B cell (primary cell): ENCODE data around the gene SLC35A2.

Experiments used
- EZH2 ChIP-seq: IDR thresholded peaks from 2 replicates; pipeline ENCODE4 v1.6.1; 2012; ENCODE audit warnings: borderline replicate concordance, low read depth, mild to moderate bottlenecking, moderate library complexity, low read length; ENCODE audit not compliant: insufficient read depth, poor library complexity, severe bottlenecking
- TF ChIP-seq, protein P1 (sequence below): fragments of 200-600 bp; IDR thresholded peaks from one replicate; pipeline ENCODE4 v1.8.0; 2022; ENCODE audit warnings: antibody characterized with exemption, mild to moderate bottlenecking

- no peak for TF ChIP-seq EZH2
- TF ChIP-seq, protein P1, sequence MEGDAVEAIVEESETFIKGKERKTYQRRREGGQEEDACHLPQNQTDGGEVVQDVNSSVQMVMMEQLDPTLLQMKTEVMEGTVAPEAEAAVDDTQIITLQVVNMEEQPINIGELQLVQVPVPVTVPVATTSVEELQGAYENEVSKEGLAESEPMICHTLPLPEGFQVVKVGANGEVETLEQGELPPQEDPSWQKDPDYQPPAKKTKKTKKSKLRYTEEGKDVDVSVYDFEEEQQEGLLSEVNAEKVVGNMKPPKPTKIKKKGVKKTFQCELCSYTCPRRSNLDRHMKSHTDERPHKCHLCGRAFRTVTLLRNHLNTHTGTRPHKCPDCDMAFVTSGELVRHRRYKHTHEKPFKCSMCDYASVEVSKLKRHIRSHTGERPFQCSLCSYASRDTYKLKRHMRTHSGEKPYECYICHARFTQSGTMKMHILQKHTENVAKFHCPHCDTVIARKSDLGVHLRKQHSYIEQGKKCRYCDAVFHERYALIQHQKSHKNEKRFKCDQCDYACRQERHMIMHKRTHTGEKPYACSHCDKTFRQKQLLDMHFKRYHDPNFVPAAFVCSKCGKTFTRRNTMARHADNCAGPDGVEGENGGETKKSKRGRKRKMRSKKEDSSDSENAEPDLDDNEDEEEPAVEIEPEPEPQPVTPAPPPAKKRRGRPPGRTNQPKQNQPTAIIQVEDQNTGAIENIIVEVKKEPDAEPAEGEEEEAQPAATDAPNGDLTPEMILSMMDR = no peak
Observed at GRCh38 chrX:48897157-48897624, 14.3 kb downstream of the SLC35A2 start.
